ENCODE data around the gene NDUFC1.
A peak's percentile ranks its signal among the peaks of the same experiment; 100 is the strongest.
"Not testable (repeated sequence)": the region's sequence is repeated elsewhere in the genome, so short reads cannot be mapped to it uniquely, and the experiment has no call there.

The NDUFC1 gene

GRCh38 chr4:139301821-139302611 is at the start of gene NDUFC1:
Gene NDUFC1, minus strand, starts transcription at chr4:139302477. Its CDS starts 6,679 bp downstream, at chr4:139295798.
- DNase-seq (ENCODE audit: low read depth): no peak

DNA sequence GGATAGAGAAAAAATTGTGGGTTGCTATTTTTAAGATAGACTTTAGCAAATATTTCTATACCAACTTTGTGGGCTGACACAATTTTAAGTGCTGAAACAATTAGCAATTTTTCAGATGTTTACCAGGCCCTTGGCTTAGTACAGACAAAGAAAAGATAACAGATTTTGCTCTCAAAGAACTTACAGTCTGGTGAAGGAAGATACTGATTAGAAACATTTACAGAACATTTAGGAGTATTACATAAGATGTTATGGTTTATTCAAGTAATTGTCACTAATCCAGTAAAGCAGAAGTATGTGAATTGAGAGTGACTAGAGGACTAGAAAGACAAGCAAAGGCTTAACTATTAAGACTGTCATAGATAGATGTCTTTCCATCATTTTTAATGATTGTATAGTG is 35.3 kb upstream of the NDUFC1 start:
- DNase-seq (ENCODE audit: low read depth): no peak

DNA sequence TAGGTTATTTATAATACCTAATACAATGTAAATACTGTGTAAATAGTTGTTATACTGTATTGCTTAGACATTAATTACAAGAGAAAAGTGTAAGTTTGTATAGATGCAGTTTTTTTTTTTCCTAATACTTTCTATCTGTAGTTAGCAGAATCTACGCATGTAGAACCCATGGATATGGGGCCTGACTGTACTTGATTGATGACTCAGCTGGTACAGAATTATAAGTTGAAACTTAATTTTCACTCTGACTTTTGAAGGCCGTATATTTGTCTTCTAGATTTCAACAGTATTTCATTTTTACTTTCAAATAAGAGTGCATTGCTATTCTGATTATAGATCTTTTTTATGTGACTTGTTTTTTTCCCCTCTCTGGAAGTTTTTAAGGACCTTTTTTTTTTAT is 30.8 kb upstream of the NDUFC1 start:
- DNase-seq (ENCODE audit: low read depth): no peak

- DNase-seq (ENCODE audit: low read depth): no peak
Measured at GRCh38 chr4:139331185-139331584, 28.9 kb upstream of the NDUFC1 start.

GRCh38 chr4:139330283-139330682 is 28.0 kb upstream of the NDUFC1 start:
- DNase-seq (ENCODE audit: low read depth): no peak

DNA sequence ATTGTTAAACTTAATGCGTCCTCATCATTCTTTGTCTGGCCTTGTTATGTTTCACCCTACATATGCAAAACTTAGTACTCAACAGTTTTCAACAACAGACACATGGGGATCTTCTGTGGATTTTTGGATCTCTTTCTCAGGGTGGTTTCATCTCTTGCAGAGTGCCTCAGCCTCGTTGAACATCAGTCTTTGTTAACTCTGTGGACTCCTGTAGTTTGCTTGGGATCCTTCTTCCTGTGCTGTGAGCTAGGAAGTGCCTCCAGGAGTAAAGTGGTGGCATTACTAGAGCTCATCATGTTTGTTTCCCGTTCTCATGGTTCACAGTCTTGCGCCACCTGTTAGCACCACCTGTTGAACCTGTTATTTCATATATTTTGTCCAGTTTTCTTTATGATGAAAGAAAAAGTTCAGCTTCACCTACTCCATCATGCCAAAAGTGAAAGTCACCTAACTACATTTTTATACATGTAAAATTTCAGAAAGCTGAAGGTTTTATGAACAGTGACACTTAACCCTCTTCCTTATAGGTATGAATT is 27.5 kb upstream of the NDUFC1 start:
- DNase-seq (ENCODE audit: low read depth): no peak

GRCh38 chr4:139324620-139325019 is 22.3 kb upstream of the NDUFC1 start:
- DNase-seq (ENCODE audit: low read depth): no peak

DNA sequence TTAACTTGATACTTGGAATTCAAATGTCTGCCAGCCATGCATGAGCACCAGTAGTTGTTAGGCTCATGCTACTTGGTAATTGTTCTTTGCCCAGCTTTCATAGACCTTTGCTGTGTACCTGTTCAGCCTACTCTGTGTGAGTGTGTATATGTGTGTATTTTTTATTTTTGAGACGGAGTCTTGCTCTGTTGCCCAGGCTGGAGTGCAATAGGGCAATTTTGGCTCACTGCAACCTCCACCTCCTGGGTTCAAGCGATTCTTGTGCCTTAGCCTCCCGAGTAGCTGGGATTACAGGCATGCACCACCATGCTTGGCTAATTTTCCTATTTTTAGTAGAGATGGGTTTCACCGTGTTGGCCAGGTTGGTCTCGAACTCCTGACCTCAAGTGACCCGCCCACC is 20.3 kb upstream of the NDUFC1 start:
- DNase-seq (ENCODE audit: low read depth): not testable (repeated sequence)

DNA sequence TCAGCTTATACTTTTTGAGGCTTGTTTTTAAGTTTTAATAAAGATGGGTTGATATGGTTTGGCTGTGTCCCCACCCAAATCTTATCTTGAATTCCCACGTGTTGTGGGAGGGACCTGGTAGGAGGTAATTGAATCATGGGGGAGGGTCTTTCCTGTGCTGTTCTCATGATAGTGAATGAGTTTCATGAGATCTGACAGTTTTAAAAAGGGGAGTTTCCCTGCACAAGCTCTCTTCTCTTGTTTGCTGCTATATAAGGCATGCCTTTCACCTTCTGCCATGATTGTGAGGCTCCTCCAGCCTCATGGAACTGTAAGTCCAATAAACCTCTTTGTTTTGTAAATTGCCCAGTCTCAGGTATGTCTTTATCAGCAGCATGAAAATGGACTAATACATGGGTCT is 19.8 kb upstream of the NDUFC1 start:
- not testable (repeated sequence) for DNase-seq (ENCODE audit: low read depth)

DNA sequence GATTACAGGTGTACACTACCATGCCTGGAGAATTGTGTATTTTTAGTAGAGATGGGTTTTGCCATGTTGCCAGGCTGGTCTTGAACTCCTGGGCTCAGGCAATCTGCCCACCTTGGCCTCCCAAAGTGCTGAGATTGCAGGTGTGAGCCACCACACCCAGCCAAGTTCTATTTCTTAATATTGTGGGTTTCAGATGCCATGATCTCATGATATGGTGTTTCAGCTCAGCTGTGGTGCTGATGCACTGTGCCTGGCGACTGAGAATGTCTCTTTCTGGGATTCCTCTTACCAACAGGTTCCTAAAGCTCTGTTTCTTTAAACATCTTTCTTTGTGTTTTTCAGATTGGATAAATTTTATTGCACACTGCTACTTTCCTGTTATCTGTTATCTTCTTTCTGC is 17.3 kb upstream of the NDUFC1 start:
- no peak for DNase-seq (ENCODE audit: low read depth)

DNA sequence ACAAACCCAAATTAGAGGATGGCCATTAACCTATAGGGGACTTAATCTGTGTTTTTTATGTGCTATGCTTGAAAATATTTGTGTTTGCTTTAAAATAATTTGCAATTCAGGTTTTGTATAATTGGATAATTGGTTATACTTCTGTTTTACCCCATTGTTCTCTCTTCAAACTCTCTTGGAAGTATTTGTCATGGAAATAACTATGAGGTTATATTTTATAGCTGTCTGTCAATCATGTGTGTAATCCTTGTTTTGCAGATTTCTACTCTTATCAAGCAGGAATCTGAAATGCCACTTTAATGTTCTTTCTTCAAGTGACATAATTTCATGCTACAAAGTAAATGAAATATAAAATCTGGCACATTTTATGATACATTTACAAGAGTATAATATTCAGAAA is 15.4 kb upstream of the NDUFC1 start:
- DNase-seq (ENCODE audit: low read depth): no peak

- DNase-seq (ENCODE audit: low read depth): no peak
Measured at GRCh38 chr4:139316733-139317132, 14.5 kb upstream of the NDUFC1 start.

DNA sequence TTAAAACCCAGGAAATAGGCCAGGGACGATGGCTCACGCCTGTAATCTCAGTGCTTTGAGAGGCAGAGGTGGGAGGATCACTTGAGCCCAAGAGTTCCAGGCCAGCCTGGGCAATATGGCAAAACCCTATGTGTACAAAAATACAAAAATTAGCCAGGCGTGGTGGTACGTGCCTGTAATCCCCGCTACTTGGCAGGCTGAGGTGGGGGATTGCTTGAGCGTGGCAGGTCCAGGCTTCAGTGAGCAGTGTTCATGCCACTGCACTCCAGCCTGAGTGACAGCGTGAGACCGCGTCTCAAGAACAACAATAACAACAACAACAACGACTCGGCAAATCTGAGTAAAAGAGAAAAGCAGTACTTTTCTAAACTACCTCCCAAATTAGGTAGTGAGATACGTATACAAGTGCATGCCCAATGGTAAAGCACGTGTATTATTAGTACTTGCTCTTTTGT is 13.0 kb upstream of the NDUFC1 start:
- DNase-seq (ENCODE audit: low read depth): no peak

DNA sequence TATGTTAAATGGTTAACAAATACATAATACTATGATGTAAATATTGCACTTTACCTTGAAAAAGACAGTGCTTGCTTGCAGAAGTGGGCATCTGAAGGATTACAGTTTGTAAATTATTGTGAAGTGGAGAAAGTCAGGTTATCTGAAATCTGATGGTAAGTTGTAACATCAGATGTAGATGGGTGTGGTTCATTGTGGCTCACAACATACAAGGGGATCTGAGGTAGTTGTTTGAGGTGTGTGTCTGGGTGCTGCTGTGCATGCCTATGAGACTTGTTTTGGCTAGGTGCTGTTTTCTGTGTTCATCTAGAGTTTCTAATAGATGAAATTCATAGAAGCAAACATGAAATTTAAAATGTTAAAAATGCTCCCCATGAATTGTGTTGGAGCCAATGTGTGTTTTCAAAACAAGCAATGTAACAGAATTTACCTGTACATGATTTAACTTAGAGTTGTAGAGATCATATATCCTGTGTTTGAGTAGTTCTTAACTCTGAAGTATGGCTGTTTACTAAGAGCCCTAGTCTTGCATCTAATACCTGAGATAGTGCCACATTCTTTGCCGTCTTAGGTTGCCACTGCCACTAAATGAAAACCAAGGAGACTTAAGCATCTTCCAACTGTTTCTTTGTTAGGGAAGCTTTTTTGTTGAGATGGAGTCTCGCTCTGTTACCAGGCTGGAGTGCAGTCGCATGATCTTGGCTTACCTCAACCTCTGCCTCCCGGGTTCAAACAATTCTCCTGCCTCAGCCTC is 11.9 kb upstream of the NDUFC1 start:
- DNase-seq (ENCODE audit: low read depth): no peak

GRCh38 chr4:139313414-139313813 is 11.1 kb upstream of the NDUFC1 start:
- not testable (repeated sequence) for DNase-seq (ENCODE audit: low read depth)

GRCh38 chr4:139312552-139313332 is 10.5 kb upstream of the NDUFC1 start:
- DNase-seq (ENCODE audit: low read depth): no peak

GRCh38 chr4:139311909-139312308 is 9.6 kb upstream of the NDUFC1 start:
- no peak for DNase-seq (ENCODE audit: low read depth)

GRCh38 chr4:139304920-139305319 is 2.6 kb upstream of the NDUFC1 start:
- DNase-seq (ENCODE audit: low read depth): no peak

DNA sequence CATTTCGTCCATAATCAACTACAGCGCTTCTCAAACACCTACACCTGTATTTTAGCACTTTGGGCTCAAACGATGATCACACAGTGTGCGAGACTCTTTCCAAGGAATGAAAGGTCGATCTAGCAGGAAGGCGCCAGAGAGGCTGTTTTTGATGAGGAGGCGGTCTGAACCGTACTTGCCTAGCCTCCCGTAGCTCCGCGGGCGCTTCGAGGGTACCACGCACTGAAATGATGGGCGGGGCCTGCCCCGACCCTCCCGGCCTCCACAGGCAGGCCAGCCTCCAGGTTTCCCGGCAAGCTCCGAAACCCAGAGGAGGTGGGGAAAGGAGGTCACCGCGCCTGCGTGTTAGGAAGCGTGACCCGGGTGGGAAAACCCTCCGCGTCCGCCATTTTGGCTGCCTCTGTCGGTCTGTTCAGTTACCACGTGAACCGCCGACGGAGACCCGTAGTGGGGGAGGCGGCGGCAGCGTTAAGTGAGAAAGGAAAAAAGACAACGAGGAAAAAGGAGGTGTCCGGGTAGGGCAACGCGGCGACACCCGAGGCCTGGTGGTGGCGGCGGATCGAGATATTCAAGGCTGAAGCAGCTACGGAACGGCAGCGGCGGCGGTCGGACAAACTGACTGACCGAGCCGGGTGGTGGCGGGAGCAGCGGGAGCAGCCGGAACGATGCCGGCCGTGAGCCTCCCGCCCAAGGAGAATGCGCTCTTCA is 1.0 kb downstream of the NDUFC1 start, which contains the start of gene NAA15:
Gene NAA15 (plus strand): TSS at position 393 of the 708 bp plus-strand sequence. CDS start 273 bp downstream, at position 666.
- DNase-seq (ENCODE audit: low read depth): peak; percentile 94

DNA sequence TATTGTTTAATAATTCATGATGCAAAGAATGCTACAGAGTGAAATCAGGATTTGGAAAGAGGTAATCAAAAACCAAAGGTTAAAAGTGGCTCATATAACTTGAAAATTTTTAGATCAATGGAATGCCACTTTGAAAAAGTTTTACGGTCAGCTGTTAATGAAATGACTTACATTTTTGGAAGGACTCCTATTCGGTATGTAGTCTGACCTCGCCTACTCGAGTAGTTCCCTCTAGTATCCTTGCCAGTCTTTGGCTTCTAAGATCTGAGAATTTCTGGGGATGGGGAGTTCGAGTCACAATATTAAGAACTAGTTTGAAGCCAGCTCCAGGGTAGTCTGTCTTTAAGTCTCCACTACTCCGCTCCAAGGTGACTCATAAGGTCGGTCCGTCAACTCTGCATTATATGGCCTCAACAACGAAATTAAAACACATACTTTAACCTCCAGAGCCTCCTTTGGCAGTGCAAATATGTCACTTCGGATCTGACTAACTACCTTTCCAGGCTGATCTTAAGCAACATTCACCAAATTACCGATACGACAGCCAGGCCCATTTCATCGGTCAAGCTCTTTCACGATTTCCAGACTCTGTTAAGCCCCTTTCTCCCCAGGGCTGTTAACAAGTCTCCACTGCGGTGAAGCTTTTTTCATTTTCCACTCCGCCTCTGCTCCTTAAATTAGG is 1.7 kb downstream of the NDUFC1 start:
- no peak for DNase-seq (ENCODE audit: low read depth)

- DNase-seq (ENCODE audit: low read depth): no peak
Measured at GRCh38 chr4:139299536-139299935, 2.7 kb downstream of the NDUFC1 start.

All from stimulated activated CD8-positive, alpha-beta memory T cell treated with anti-CD3 and anti-CD28 coated beads, Interleukin-7, amount 100 ng/mL, for 24 hours (primary cell).